Ramos (cell line): ENCODE measurements around the gene CHRM4.

Source experiments
- in situ Hi-C: fragments of 300-500 bp; cut with MboI; formaldehyde crosslinking; loops from one replicate; pipeline ENCODE4 v1.14.3; 2022; ENCODE audit warnings: low sequenced_read_pairs; ENCODE audit not compliant: unreplicated experiment

CHRM4 gene

DNA sequence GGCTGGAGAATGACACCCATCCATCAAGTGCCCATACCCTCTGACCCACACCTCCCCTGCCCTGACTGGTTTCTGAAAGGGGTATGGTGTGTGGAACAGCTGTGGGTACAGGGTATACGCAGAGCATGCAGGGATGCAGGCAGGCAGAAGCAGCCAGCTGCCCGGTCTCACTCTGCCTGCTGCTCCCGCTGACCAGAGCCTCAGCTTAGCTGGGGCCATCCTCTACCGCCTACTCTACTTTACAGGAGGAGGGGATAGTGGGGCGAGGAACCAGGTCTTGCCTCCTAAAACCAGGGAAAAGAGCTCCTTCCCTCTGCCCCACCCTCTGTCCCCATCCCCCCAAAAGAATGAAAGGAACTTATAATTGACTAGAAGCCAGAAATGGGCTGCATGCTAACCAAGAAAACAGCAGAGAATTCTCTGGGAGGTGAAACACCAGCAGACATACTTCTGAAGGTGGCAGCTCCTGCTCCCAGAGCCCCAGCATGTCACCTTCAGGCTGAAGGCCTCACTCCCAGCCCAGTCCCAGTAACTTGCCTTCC is 13.0 kb upstream of the CHRM4 start:
- in situ Hi-C loops: no loop called here

DNA sequence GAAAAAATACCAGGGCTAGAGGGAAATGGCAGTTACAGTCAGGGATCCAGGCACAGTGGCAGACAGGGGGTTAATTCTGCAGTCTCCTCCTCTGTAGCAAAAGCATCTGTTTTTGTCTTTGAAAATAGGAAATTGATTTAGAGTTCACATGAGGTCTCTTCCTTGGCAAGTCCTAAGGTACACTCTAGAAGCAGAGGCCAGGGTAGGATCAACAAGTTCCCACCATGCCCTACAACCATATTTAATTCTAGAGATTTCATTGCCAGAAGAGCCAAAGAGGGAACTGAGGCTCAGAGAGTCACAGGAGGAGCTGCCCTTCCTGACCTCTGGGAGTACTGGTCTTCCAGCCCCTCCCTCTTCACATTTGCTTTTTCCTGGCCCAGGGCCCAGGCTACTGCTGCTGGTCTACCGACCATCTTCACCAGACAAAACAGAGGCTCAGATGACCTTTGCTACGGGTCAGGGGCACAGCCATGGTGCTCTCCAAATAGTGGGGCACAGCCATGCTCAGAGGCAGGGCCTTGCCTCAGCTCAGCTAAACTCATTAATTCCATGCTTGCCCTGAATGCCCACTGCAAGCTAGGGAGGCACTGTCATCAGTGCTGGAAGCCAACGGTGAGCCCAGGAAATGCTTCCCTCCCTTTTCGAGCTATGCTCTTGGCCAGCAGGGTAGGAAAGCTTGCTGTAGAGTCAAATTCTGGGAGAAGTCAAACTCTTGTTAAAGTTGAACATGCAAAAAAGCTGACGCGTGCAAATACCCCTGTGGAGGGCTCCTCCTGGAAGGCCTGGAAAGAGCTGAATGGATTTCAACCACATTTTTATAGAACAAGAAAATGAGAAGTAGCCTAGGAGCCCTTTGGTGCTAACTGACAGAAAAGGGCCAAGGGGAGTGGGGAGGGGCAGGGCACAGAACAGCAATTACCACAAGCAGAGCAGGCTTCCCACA is 11.7 kb upstream of the CHRM4 start:
- in situ Hi-C loops: no loop called here

DNA sequence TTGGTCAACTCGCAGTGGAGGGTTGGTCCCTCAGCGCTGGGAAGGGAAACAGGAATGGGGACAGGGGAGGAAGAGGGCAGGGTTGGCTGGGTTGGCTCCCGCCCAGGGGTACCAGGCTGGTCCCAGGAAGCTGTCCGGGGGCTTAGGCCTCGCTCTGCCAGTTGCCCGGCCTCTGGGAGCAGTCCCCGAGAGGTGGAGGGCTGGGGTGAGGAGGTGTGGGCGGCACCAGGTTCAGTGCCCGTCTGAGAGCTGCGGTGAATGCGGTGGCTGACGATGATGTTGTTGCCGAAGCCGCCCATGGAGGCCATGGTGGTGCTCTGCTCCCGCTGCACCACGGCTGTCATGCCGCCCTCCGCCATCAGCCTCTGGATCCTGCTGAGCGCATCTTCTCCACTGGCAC is 6.0 kb upstream of the CHRM4 start:
- in situ Hi-C loops: no loop called here

DNA sequence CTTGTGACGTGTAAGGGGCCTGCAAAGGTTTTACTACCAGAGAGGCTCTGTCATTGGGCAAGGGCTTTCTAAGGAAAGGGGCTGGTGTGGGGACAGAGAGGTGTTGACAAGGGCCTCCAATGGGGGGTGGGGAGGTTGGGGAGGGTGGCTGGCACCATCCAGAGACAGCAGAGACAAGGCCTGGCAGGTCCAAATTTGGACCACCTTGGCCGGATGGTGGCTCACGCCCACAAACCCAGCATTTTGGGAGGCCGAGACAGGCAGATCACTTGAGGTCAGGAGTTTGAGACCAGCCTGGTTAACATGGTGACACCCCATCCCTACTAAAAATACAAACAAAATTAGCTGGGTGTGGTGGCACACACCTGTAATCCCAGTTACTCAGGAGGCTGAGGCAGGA is 2.2 kb upstream of the CHRM4 start:
- in situ Hi-C loops: no loop called here

DNA sequence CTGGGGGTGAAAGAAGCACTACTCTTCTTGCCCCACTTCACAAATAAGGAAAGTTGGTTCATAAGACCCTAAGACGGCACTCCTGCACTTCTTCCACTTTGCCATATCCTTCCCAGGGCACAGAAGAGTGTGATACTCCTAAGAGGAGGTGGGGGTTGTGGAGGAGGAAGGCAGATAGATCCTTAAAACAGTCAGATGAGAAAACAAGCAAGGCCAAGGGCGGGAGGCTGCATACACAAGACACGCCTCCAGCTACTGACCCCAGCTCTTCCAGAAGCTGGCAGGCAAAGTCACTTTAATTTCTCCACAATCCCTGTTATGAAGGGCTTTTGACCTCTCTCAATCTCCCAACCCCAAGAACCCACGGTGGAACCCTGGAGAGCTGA is 1.6 kb upstream of the CHRM4 start:
- in situ Hi-C loops: no loop called here

DNA sequence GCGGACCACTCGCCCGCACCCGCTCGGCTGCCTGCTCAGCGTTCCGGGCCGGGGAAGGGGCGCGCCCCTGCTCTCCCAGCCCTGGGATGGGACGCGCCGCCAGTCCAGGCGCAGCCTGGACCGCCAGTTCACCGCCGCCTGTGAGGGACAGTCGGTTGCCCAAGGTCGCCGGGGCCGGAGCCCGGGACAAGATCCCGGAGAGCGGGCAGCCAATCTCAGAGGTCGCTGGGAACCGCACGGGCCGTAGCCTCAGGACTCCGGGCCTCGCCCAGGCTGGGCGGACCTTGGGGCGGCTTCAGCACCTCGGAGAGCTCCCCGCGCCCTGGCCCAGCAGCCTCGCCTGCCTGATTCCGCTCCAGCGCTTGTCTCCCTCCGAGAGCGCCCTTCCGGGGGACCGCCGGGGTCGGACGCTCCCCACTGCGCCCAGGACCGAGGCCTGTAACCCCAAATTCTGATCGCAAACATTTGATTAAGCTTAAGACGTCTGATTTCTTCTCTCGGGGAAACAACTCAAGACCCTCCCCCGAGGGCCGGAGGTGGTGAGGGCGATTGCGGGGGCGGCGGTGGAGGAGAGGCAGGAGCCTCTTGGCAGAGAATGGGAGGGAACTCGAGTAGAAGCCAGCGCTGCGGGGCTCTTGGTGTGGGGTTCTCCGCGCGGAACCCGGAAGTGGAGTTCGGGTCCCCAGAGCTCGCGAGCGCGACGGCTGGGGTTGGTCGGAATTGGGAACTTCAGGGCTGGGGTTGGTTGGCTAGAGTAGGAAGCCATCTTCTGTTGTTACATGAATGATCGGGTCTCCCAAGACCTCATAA is 1.1 kb upstream of the CHRM4 start:
- in situ Hi-C loops: no loop called here

DNA sequence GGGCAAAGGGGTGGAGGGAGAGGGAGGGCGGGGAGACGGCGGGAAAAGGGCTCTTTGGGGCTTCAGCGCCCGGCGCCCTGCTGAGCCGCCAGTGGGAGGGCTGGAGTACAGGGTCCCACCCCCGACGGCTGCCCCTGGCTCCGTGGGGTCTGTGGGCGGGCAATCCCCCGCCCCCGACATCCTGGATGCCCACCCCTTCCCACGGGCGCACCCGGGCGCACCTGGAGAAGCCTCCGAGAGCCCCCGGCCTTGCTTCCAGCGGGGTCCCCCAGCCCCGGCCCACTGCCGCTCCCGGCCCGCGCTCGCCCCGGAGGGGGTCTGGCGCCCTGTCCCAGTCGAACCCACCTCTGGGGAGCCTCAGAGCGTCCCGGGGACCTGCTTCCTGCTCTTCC is 394 bp downstream of the CHRM4 start:
- in situ Hi-C loops: no loop called here

DNA sequence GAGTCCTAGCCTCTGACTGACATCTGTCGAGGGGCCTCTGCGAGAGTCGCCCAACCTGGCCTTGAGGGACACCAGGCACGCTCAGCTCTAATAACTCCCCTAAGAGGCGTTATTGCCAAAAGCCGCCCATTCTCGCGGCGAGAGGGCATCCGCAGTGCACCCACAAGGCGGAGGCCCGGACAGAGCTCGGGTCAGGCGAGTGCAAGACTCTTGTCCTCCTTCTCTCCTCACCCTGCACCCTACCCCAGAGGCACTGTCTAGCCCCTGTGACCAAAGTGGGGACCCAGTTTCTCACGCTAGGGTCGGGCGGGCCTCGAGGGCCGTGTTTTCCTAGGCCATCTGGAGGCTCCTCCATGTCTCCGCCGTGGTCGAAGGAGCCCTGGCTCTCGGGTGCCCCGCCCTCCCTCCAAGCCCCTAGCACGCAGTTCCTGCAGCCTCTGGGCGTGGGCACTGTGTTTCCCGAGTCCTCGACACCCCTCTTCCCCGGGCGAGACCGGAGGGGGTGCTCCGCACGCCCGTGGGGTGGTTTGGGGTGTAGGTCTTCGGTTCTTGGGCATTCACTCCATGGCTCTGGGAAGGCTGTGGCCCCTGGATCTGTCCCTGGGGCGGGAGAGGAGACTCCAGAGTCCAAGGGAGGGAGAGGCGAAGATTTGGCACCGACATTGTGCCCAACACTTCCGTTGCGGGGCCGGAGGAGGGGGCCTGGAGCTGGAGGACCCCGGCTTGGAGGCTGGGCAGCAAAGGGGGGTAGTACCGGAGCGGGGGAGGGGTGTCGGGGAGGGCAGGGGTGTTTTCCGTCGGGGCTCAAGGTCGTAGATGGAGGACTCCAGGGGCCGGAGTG is 1.0 kb downstream of the CHRM4 start:
- in situ Hi-C loops: no loop called here

DNA sequence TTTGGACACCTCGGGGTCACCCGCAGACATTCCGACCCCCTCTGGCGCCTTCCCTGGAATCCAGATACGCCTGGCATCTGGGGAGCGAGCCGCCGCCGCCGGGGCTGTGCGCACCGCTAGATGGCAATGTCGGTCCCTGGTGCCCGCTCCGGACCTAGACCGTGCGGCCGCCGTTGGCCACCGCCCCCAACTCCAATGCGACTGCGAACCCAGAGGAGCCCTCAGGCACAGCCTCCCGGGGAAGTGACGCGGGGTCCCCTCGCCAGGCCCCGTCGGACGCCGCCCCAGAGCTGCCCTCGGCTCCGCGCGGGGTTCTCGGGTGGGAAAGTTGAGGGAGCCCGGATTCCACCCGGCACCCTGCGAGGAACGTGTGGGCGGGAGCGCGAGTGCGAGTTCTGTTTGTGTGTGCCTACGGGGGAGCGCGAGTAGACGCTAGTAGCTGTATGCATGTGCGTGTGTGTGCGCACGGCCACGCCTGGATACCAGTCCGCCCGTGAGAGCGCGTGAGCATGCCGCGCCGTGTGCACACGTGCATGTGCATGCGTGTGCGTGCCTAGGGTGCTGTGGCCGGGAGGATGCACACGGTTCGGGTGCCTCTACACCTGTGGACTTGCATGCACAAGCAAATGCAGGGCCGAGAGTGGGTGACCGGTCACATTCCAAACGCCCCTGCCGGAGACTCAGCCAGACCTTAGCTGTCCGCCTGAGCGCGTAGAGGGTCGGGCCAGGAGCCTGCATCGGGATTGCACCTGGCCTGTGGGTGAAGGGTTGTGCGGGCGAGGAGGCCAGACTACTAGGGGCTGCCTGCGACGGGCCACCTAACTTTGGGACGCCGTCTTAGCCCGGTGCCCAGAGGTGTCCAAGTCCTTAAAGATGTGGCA is 1.9 kb downstream of the CHRM4 start:
- in situ Hi-C loops: loop anchor here (10.0 kb wide), 1 partner anchor 55 kb away; no protein-coding TSS in a partner anchor

DNA sequence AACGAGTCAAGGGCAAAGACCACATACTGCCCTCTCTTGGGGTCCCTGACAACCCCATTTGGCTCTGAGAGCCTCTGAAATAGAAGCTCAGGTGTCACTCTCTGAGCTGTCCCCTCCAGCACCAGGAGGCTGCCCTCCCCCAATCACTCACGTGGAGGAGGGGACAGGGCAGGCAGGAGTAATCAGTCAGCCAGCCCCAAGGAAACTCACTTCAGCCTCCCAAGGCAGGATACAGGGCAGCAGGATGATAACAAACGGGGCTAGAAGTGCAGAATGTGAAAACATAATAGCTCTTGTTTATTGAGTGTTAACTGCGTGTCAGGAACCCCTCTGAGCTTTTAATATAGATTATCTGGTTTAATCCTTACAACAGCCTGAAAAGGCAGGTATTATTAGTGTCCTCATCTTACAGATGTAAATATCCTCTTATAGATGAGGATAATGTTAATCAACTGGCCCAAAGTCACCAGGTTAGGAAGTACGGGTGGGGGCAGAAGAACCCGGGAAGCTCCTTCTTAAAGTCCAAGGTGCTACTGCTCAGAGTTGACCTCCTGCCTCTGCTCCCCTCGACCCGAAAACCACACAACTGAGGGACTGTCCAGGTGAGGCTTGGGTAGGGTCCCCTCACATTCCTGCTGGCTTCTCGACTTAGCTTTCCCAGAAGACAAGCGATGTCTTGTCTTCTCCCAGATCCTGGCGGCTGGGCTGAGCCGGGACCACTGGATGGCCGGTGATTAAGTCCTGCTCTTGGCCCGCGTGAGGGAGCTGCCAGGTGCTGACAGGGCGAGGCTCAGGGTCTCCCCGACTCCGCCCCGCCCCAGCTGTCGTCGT is 2.7 kb downstream of the CHRM4 start:
- in situ Hi-C loops: loop anchor here (10.0 kb wide), 1 partner anchor 56 kb away; no protein-coding TSS in a partner anchor

DNA sequence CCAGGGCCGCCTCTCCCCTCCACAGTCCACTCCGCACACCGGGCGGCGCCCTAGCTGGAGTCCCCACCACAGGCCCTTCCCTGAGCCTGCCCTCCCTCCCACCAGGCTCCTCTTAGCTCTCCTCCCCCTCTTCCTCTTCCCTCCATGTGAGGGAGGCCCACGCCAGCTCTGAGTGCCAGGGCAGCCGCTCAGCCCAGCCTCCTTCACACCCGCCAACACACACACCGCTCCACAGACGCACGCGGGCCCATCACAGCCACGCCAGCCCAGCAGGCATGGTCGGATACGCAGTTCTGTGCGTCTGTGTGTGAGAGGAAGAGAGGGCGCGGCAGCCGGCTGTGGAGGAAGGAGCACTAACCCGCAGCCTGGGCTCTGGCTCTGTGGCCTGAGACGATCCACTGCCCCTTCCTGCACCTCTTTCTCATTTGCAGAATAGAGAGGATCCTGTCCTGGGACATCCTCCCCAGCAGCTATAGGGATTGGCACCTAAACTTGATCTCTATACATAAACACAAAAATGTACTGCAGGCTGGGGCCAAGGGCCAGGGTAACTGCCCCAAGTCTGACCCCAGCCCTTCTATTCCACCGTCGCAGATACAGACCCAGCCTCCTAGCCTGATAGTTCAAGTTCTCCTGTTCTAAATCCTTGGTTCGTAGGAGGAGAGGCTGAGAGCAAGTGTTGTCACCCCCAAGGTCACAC is 3.5 kb downstream of the CHRM4 start:
- in situ Hi-C loops: loop anchor here (10.0 kb wide), 1 partner anchor 57 kb away; no protein-coding TSS in a partner anchor

DNA sequence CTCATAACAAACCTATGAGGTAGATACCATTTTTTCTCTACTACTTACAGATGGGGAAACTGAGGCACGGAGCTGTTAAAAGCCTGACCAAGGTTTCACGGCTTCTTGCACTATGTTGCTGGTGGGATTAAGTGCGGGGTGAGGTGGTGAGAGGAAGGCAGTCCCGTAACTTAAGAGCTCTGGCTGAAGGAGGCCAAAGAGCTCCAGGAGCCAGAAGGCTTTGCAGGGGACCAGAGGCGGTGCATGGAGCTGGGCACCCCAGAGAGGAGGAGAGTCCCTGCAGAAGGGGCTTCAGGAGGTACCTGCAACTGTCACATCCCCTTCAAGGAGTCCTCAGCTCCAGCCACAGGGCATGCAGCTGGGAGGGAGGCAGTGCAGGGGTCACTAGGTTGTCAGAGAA is 4.1 kb downstream of the CHRM4 start:
- in situ Hi-C loops: loop anchor here (10.0 kb wide), 1 partner anchor 57 kb away; no protein-coding TSS in a partner anchor

DNA sequence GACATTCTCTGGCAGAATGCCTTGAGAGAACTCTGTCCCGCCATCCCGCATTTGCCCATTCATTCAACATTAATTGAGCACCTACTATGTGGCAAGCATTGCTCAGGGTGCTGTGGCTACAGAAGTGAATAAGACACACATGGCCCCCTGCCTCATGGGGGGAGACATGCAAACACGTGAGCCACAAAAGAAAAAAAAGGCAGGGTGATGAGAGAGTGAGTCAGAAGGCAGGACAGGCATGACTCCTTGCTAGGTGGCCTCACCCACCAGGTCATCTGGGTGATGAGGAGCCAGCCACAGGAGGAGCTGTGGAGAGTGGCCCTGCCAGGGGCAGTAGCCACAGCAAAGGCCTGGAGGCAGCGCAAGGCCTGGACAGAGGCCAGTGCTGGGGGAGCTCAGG is 4.9 kb downstream of the CHRM4 start:
- in situ Hi-C loops: loop anchor here (10.0 kb wide), 1 partner anchor 58 kb away; no protein-coding TSS in a partner anchor

DNA sequence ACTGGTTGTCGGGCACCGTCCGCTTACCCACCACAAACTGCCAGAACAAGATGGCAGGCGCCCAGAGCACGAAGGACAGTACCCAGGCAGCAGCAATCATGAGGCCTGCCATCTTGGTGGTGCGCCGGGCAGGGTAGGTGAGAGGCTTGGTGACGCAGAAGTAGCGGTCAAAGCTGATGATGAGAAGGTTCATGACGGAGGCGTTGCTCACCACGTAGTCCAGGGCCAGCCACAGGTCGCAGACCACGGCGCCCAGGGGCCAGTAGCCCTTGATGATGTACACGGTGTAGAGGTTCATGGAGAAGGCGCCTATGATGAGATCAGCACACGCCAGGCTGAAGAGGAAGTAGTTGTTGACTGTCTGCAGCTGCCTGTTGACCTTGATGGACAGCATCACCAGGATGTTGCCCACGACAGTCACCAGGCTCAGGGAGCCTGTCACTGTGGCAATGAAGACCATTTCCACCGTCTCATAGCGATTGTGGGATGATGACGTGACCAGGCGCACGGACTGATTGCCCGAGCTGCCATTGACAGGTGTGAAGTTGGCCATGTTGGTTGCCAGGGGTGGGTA is 5.5 kb downstream of the CHRM4 start:
- in situ Hi-C loops: loop anchor here (10.0 kb wide), 1 partner anchor 59 kb away; no protein-coding TSS in a partner anchor

DNA sequence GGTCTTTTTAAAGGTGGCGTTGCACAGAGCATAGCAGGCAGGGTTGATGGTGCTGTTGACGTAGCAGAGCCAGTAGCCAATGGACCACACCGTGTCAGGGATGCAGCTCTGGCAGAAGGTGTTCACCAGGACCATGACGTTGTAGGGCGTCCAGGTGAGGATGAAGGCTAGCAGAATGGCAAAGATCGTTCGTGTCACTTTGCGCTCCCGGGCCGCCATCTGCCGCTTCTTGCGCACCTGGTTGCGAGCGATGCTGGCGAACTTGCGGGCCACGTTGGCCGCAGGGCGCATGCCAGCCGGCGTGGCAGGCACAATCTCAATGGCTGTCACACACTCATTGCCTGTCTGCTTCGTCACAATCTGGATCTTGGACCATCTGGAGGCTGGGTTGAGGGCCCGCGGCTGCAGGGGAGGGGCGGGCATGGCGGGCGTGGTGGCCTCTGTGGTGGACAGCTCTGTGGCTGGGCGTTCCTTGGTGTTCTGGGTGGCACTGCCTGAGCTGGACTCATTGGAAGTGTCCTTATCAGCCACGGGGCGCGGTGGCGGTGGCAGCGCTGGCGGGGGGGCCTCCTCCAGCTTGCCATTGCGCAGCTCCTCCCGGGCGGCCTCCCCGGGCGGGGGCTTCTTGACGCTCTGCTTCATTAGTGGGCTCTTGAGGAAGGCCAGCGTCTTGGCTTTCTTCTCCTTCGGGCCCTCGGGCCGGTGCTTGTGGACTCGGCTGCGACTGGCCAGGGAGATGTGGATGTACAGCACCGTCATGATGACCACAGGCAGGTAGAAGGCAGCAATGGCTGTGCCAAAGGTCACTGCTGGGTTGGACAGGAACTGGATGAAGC is 6.2 kb downstream of the CHRM4 start:
- in situ Hi-C loops: loop anchor here (10.0 kb wide), 1 partner anchor 59 kb away; no protein-coding TSS in a partner anchor
